ENCODE measurements around the gene FAM110D. TPM values are rescaled to one million over a fixed set of nuclear protein-coding genes. Genes with fewer than 3 reads are reported as not detected.

Gene FAM110D
- 1 to 10 TPM; 5.2 to 5.3 TPM for total RNA-seq
- long read RNA-seq, result 0 reads

- DNase-seq (no peak), ATAC-seq (peak; percentile 44 to 51)
- intact Hi-C loops (cut with DNase I), result no loop called here
Measured at GRCh38 chr1:26158908-26159742, at the start of gene FAM110D. Gene FAM110D, plus strand, starts transcription at chr1:26159079. Its CDS starts 2,213 bp downstream, at chr1:26161292.

DNA sequence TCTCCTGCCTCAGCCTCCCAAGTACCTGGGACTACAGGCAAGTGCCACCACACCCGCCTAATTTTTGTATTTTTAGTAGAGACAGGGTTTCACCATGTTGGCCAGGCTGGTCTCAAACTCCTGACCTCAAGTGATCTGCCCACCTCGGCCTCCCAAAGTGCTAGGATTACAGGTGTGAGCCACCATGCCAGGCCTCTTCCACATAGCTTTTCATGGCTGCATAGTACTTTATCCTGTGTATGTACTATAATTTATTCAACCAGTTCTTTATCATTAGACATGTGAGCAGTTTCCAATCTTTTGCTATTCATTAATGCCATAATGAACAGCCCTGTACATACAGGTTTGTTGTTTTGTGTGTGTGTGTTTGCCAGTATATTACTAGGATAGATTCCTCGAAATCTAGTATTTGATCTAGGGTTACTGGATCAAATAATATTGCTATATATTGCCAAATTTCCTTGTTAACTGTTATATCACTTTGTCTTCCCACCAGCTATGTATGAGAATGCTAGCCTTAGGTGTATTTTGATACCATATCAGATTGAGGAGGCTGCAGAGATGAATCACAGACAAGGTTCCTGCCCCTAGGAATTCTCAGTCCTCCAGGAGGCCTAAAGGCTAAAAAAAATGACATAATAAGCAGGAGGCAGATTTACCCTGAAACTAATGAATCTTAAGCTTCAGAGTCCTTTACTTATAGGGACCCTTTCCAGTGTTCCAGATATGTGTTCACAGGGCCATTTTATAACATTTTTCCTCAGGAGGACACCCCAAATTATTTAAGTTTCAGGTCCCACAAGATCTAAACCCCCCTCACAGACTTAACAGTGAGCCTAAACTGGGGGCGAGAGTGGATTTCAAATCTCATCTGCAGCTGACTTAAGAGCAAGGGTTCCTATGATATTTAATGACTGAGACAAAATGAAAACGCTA lies 49.4 kb upstream of the FAM110D start:
- intact Hi-C loops (cut with DNase I), result loop anchor here in 1 of 2 donors (5.0 to 10.0 kb wide), 2 partner anchors 38 to 125 kb away; partner anchors contain the start of gene CEP85
- ATAC-seq, result no peak
- no peak for DNase-seq

DNA sequence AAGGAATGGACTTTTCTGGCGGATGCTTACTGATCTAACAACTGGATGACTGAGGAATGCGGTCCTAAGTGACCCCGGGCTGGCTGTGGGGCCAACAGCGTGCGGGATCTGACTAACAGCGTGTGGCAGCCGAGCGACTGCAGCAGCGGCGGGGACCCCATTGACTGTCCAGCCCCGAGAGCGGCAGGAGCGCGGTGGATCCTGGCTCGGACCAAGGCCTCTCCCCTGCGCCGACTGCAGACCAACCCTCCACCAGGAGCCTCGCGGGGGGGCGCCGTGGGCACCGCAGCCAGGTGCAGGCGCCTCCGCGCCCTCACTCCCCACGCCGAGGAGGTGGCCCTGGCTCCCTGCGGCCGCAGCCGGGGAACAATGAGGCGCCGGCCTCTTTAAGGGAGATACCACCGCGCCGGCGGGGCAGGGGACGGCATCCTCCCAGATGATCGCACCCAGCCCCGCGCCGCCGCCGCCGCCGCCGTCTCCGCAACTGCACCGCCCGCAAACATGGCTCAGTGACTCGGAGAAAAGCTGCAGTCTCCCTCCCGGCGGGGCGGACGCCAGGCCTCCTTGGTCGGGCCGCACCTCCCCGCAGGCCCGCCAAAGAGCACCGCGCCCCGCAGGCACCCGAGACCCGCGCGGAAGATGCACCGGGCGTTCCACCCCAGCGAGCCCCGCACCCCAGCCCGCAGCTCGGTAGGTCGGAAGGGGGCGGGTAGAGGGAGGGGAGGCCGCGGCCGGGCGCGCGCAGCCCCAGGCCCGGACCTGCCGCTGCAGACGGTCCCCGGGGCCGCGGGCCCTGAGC lies 47.9 kb upstream of the FAM110D start:
- peak; percentile 64 to 75 for ATAC-seq
- peak; percentile 84 for DNase-seq
- intact Hi-C loops (cut with DNase I), result loop anchor here in 1 of 2 donors (10.0 kb wide), 1 partner anchor 124 kb away; the partner anchor contains the start of gene CEP85

- DNase-seq (peak; percentile 93), ATAC-seq (peak; percentile 94 to 96)
- intact Hi-C loops (cut with DNase I), result loop anchor here in 1 of 2 donors (10.0 kb wide), 1 partner anchor 123 kb away; the partner anchor contains the start of gene CEP85
Measured at GRCh38 chr1:26111530-26112406, 47.1 kb upstream of the FAM110D start, which contains the start of gene PDIK1L. Gene PDIK1L, plus strand, starts transcription at chr1:26111824. Its CDS starts 2,485 bp downstream, at chr1:26114309.

DNA sequence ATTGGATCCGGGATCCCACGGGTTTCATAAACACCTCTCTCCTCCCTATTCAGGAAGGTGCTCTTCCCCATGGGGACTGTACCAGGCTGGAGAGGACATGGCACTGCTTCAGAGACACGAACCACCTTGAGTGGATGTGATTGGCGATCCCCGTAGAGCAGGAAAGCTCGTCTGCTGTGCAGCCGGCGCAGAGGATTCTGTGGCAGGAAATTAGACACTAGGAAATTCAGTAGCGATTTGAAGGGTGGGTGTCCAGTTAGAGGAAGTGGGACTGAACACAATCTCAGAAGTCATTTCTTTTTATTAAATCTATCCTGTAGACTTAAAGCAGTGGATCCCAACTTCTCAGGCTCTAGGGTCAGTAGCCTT lies 46.5 kb upstream of the FAM110D start:
- intact Hi-C loops (cut with DNase I), result loop anchor here in 1 of 2 donors (10.0 kb wide), 1 partner anchor 122 kb away; the partner anchor contains the start of gene CEP85
- DNase-seq (no peak), ATAC-seq (peak in 1 of 2 donors; percentile 5)

DNA sequence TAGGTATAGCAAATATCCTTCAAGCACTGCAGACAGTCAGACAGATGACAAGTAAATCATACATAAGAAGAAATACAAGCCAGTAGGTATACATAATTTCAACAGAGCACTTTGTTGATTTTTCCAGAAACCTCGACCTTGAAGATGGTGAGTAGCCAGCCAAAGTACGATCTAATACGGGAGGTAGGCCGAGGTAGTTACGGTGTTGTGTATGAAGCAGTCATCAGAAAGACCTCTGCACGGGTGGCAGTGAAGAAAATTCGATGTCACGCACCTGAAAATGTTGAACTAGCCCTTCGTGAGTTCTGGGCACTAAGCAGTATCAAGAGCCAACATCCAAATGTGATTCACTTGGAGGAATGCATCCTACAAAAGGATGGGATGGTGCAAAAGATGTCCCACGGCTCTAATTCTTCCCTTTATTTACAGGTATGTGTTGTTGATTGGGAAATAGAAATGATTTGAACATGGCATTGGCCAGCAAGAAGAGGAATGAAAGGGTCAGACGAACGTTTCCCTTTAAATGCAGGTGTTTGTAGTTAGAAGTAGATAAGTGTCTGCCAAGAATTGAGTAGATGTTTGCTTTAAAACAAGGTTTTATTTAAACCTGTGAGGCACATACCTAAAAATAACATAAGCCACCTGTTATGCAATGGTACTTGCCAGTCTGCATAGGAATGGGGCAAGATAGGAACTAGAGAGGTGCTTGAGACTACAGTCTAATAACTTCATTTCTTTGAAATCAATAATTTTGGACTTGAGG lies 44.5 kb upstream of the FAM110D start:
- ATAC-seq (no peak), DNase-seq (no peak)
- intact Hi-C loops (cut with DNase I), result loop anchor here in 1 of 2 donors (10.0 kb wide), 1 partner anchor 120 kb away; the partner anchor contains the start of gene CEP85

DNA sequence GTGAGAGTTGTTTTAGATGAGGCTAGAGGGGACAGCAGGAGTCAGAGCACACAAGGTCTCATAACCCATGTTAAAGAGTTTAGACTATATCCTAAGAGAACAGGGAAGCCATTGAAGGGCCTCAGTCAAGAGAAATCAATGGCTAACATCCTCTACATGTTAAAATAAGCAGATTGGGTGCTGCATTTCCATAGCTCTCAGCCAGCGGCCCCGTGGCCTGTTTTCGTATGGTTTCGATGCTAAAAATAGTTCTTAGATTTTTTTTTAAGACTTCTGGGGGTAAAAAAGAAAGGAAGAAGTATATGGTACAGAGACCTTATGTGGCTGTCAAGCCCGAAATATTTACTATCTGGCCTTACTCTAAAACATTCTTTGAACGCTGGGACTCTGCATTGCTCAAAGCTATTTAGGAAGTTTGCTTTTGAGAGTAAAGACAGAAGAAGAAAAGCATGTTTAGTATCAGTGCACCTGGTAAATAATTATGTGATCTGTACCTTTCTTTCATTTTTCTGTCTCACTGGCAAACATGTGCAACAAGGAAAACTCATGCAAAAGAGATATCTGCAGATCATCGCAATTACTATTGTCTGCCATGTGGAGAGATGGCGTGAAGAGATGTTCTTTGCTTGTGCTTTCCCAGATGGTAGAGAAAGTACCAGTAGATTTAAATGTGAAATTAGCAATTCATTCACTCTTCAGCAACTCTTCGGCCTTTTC lies 38.8 kb upstream of the FAM110D start:
- no peak for DNase-seq

GRCh38 chr1:26121854-26122773 lies 36.8 kb upstream of the FAM110D start:
- ATAC-seq, result no peak
- intact Hi-C loops (cut with DNase I), result no loop called here

More for the DNA sequence above, 38.8 kb upstream of the FAM110D start:
- intact Hi-C loops (cut with DNase I), result loop anchor here in 1 of 2 donors (10.0 kb wide), 1 partner anchor 115 kb away; the partner anchor contains the start of gene CEP85
- ATAC-seq, result no peak

DNA sequence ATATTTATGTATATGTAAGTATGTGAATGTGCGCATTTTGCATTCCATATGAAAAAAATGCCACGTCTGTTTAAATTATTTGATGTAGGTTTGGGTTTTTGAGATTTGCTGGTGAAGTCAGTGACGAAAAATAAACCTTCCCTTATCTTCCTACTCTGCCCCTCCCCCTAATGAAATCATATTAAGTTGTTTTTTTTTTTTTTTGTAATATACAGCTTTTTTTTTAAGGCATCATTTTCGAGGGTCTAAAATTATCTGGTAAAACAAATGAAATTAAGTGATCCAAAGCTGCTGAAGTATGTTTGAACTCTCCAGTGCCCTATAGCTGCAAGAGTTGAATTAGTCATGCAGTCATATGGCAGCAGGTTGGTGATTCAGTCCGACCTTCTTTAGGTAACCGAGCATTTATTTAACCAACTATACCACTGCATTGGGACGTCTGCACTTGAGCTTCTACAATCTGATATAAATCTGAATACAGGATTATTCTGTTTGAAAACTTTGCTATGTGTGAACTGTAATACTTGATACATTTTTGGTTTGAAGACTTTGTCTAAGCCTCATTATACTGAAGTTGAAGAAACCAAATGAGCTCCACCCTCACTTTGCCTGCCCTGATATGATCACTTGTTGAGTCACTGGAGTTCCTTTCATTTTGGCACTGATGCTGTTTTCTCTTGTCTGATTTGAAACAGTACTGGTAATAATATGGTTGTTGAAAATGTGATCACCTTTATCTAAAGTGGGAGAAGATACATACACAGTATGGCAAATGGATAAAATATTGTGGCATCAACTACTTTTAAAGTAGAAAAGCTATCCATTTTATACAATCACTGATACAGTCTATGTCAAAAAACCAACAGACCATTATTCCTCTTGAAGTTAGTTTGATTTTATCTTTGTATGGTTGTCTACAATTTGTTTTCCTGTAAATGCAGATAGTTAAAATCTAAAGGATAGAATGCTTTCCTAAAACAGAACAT lies 35.6 kb upstream of the FAM110D start:
- intact Hi-C loops (cut with DNase I), result no loop called here
- peak in 1 of 2 donors; percentile 57 for ATAC-seq
- DNase-seq, result no peak

More at GRCh38 chr1:26121854-26122773, 36.8 kb upstream of the FAM110D start:
- no peak for DNase-seq

GRCh38 chr1:26124418-26125331 lies 34.2 kb upstream of the FAM110D start:
- intact Hi-C loops (cut with DNase I), result no loop called here
- ATAC-seq, result no peak
- DNase-seq, result no peak

DNA sequence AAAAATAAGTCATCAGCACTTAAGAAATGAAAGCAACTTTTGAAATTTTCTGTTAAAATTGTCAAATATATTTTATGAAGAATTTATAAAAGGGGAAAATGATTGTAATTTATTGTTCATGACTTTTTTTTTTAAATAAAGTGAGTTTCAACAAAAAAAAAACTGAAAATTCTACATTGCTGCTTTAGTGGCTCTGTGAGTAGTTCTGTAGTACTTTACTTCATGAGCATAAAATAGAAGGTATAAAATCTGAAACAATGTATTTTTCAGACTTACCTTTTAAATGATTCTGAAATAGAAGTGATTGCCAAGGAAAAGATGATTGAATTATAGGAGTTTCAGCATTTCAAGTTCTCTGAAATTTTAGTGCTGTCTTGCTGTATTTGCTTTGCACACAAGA lies 33.5 kb upstream of the FAM110D start:
- ATAC-seq (no peak), DNase-seq (no peak)
- intact Hi-C loops (cut with DNase I), result no loop called here

GRCh38 chr1:26125946-26126320 lies 32.9 kb upstream of the FAM110D start:
- no peak for ATAC-seq
- no peak for DNase-seq
- intact Hi-C loops (cut with DNase I), result no loop called here

All from left cardiac atrium (tissue), 4 donors.